HFFc6 (cell line): Measurements from ENCODE around the gene CDK17. TPM values are rescaled to one million over a fixed set of nuclear protein-coding genes. Genes with fewer than 3 reads are reported as not detected.
"Not testable (repeated sequence)": the region's sequence is repeated elsewhere in the genome, so short reads cannot be mapped to it uniquely, and the experiment has no call there.

Experiments used
- DNase-seq: peaks from one replicate; pipeline ENCODE4 v3.0.0-alpha.2; 2018
- H3K27ac Mint-ChIP-seq: 2 replicates; pipeline ENCODE4 v1.8.0; 2020; ENCODE audit warnings: mild to moderate bottlenecking, mixed read lengths
- H3K27me3 Mint-ChIP-seq: 2 replicates; pipeline ENCODE4 v1.8.0; 2021; ENCODE audit warnings: mild to moderate bottlenecking, moderate library complexity, mixed read lengths; ENCODE audit not compliant: insufficient read depth
- H3K36me3 Mint-ChIP-seq: 2 replicates; pipeline ENCODE4 v1.8.0; 2021; ENCODE audit warnings: low read depth, mixed read lengths
- H3K4me1 Mint-ChIP-seq: 2 replicates; pipeline ENCODE4 v1.8.0; 2020; ENCODE audit warnings: low read depth, mixed read lengths
- H3K4me3 Mint-ChIP-seq: 2 replicates; pipeline ENCODE4 v1.8.0; 2020; ENCODE audit warnings: mild to moderate bottlenecking, moderate library complexity, mixed read lengths
- H3K9me3 Mint-ChIP-seq: 2 replicates; pipeline ENCODE4 v1.8.0; 2020; ENCODE audit warnings: mild to moderate bottlenecking, mixed read lengths
- total RNA-seq, 6 experiments: library from RNA; stranded (reverse); fragmentation: NEBNext Ultra II Directional; extraction: Animal tissue kit (Norgen Biotek cat#: 25700); gene quantifications; 2 replicates in 1 of 6; 3 replicates in 5 of 6; pipeline ENCODE4 v1.2.3, GENCODE V29; 2021
- TF ChIP-seq, protein P1 (sequence below): fragments of 200-600 bp; sonication (generic); IDR thresholded peaks from 2 replicates; pipeline ENCODE4 v1.5.0; 2021; ENCODE audit warnings: antibody characterized with exemption, mild to moderate bottlenecking

CDK17 gene
- total RNA-seq, 6 experiments from 2014 or later, result 24.6 to 28.8 (median 26.5) TPM

DNA sequence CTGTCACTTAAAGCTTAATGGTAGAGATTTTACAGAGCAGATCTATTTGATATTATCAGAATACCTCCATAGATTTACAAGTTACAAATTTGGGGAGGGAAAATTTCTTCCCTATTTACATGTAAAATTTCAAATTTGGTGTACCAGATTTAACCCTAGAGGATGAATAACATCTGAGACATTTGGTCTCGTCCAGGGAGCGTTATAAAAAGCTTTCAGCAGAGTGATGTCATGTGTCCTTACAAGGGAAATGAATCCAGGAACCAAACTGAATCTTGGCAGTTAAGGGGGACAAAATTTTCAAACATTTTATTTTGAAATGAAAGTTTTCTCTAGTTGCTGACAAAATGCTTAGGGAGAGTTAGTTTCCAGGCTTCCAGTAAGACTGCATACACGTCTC lies 4.5 kb upstream of the CDK17 start:
- no peaks in the 10 kb centered on the region for H3K9me3 Mint-ChIP-seq
- DNase-seq, result no peak
- no peak overlapping the region for H3K4me3 Mint-ChIP-seq
- peaks cover 19% of the 10 kb centered on the region for H3K4me1 Mint-ChIP-seq
- TF ChIP-seq, protein P1, sequence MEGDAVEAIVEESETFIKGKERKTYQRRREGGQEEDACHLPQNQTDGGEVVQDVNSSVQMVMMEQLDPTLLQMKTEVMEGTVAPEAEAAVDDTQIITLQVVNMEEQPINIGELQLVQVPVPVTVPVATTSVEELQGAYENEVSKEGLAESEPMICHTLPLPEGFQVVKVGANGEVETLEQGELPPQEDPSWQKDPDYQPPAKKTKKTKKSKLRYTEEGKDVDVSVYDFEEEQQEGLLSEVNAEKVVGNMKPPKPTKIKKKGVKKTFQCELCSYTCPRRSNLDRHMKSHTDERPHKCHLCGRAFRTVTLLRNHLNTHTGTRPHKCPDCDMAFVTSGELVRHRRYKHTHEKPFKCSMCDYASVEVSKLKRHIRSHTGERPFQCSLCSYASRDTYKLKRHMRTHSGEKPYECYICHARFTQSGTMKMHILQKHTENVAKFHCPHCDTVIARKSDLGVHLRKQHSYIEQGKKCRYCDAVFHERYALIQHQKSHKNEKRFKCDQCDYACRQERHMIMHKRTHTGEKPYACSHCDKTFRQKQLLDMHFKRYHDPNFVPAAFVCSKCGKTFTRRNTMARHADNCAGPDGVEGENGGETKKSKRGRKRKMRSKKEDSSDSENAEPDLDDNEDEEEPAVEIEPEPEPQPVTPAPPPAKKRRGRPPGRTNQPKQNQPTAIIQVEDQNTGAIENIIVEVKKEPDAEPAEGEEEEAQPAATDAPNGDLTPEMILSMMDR, result no peak
- peaks cover 2% of the 10 kb centered on the region; the same call in 1 of the 2 replicates for H3K27me3 Mint-ChIP-seq
- no peak overlapping the region for H3K27ac Mint-ChIP-seq
- H3K36me3 Mint-ChIP-seq, result no peaks in the 10 kb centered on the region

DNA sequence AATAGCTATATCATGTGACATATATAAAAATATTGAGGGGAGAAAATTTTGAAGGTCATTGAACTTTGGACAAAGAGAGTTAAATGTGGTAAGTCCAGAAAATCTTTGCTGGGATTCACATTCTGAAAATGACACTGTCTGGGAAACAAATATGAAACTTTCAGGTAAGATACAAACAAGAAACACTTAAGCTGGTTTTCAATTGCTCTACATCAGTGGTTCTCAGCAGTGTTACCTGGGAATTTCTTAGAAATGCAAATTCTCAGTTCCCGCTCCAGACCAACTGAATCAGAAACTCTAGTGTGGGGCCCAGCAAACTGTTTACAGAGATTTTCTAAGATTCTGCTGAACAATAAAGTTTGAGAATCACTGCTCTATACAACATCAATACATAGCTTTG lies 3.6 kb upstream of the CDK17 start:
- H3K4me1 Mint-ChIP-seq, result peaks cover 19% of the 10 kb centered on the region
- H3K27me3 Mint-ChIP-seq, result peaks cover 2% of the 10 kb centered on the region; the same call in 1 of the 2 replicates
- no peaks in the 10 kb centered on the region for H3K9me3 Mint-ChIP-seq
- no peak overlapping the region for H3K4me3 Mint-ChIP-seq
- TF ChIP-seq, protein P1, result no peak
- H3K27ac Mint-ChIP-seq, result no peak overlapping the region
- no peak for DNase-seq
- no peaks in the 10 kb centered on the region for H3K36me3 Mint-ChIP-seq

DNA sequence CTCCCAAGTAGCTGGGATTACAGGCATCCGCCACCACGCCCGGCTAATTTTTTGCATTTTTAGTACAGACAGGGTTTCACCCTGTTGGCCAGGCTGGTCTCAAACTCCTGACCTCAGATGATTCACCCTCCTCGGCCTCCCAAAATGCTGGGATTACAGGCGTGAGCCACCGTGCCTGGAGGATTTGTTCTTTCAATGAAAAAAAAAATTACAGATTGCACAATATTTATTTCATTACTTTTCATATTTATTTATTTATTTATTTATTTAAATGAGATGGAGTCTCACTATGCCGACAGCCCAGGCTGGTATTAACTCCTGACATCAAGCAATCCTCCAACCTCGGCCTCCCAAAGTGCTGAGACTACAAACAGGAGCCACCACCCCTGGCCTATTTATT lies 2.3 kb upstream of the CDK17 start:
- H3K27me3 Mint-ChIP-seq, H3K9me3 Mint-ChIP-seq, H3K36me3 Mint-ChIP-seq, H3K27ac Mint-ChIP-seq, H3K4me3 Mint-ChIP-seq, DNase-seq: not testable (repeated sequence)
- peaks cover 31% of the 10 kb centered on the region for H3K4me1 Mint-ChIP-seq

DNA sequence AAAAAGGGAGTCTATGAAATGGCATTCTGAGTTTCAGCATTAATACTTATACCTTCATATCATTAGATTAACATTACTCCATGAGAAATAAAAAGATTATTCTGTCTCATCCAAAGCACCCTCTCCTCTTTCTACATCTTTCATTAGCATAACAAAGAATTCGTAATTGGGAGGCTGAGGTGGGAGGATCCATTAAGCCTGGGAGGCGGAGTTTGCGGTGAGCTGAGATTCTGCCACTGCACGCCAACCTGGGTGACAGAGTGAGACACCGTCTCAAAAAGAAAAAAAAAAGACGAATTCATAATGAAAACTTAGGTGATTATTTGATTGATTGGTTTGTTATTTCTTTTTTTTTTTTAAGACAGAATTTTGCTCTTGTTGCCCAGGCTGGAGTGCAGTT lies 1.8 kb upstream of the CDK17 start:
- peaks cover 35% of the 10 kb centered on the region for H3K4me1 Mint-ChIP-seq
- DNase-seq, result no peak
- H3K36me3 Mint-ChIP-seq, result no peaks in the 10 kb centered on the region
- no peak overlapping the region for H3K27ac Mint-ChIP-seq
- peak overlapping the region; percentile 97 for H3K4me3 Mint-ChIP-seq
- H3K27me3 Mint-ChIP-seq, result peaks cover 2% of the 10 kb centered on the region; the same call in 1 of the 2 replicates
- no peaks in the 10 kb centered on the region for H3K9me3 Mint-ChIP-seq
- TF ChIP-seq, protein P1, result no peak

DNA sequence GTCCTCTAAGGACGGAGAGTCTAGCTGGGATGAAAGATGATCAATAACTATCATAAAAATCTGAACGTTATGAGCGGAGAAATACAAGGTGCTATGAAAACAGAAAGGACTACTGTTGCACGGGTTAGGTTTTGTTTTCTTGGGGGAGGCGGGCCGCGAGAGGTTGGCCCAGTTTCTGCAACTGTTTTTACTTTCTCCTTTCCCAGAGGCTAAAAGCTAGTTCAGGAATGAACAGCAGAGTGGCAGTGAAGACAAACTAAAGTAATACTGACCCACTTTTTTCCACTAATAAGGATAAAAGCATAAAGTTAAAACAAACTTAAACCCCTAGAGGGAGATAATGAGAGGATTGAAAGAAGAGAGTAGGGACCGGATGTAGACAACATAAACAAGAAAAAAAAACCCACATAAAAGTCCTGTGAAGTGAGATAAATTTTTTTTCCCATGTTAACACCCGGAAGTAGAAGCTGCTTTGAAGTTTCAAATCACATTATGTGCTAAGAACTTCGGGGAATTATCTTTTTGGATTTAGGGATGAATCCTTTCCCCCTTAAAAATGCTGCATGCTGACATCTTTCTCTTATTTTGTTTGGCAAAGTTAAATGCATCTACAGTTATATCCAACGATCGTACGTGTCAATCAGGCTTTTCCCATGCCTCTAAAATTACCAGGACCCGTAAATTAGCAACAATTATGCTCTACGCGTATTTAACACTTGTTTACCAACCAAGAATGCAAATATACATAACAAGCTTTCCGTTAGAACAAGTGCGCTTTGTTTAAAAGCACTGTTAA lies 1.0 kb upstream of the CDK17 start:
- TF ChIP-seq, protein P1, result peak; percentile 79
- peak; percentile 85 for DNase-seq
- Mint-ChIP-seq H3K9me3 (no peaks in the 10 kb centered on the region), H3K27me3 (peaks cover 2% of the 10 kb centered on the region; the same call in 1 of the 2 replicates), H3K27ac (peak overlapping the region; percentile 89), H3K36me3 (no peaks in the 10 kb centered on the region), H3K4me1 (peaks cover 43% of the 10 kb centered on the region), H3K4me3 (peak overlapping the region; percentile 97)

DNA sequence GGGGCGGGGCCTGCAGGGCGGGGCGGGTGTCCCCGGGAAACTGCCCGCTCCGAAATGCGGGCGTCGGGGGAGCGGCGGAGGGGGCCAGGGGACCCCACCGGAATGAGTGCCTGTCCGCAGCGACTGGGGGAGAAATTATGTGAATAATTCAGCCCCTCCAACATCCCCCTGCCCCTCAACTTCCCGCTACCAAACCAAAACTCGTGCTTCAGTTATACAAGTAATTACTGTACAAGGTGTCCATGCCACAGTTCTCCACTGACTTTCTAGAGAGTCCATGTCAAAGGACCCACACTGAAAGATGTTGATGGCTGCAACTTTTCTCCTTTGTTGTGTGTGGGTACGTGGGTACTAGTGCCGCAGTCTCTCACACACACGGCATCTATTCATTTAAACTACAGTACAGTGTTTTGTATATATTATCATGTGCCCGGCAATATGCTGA lies 414 bp upstream of the CDK17 start:
- Mint-ChIP-seq H3K9me3 (no peaks in the 10 kb centered on the region), H3K27me3 (peaks cover 2% of the 10 kb centered on the region; the same call in 1 of the 2 replicates), H3K4me1 (peaks cover 49% of the 10 kb centered on the region), H3K36me3 (no peaks in the 10 kb centered on the region), H3K27ac (peak overlapping the region; percentile 89), H3K4me3 (peak overlapping the region; percentile 97)
- DNase-seq, result no peak
- TF ChIP-seq, protein P1, result no peak
